GM19455 (cell line): ENCODE measurements around the gene IFI16.

Experiments used
- ATAC-seq: cut with Tn5 transposase; IDR thresholded peaks from one replicate; pipeline ENCODE4 v1.9.1; 2021; ENCODE audit not compliant: unreplicated experiment

Gene IFI16

DNA sequence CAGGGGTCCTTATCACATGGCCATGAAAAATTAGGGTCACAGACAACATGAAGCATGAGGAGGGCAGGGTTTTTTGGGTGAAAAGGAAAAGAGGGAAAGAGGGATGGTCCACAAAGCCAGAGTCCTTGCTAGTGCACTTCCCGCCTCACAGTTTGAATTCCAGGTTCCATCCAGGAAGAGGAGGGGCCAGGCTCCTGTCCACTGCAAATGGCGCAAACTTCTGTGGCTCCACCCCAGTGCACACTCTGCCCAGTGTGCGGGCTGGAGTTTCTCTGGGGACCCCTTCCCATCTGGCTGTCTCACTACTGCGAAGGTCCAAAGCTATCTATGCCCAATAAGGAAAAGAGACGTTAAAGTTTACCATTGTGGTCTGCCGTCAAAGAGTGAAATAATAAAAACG lies 49.0 kb downstream of the IFI16 start:
- ATAC-seq, result no peak

DNA sequence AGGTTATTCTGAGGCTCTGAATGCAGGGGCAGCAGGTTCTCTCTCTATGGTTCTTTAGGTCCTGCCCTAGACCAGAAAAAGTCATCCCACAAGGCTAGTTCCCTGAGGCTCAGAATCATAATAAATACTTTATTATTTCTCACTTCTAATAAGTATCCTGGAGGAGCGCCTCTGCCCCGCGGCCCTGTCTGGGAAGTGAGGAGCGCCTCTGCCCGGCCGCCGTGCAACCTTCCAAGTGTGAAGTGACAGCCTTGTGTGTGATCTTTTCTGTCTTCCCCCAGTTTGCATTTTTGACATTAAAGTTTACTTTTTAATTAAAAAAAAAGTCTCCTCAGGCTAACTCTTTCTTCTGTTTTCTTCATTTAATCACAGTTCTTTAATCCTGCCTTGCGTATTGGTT lies 55.4 kb downstream of the IFI16 start:
- no peak for ATAC-seq

- no peak for ATAC-seq
Observed at GRCh38 chr1:159066108-159066507, 56.4 kb downstream of the IFI16 start.

DNA sequence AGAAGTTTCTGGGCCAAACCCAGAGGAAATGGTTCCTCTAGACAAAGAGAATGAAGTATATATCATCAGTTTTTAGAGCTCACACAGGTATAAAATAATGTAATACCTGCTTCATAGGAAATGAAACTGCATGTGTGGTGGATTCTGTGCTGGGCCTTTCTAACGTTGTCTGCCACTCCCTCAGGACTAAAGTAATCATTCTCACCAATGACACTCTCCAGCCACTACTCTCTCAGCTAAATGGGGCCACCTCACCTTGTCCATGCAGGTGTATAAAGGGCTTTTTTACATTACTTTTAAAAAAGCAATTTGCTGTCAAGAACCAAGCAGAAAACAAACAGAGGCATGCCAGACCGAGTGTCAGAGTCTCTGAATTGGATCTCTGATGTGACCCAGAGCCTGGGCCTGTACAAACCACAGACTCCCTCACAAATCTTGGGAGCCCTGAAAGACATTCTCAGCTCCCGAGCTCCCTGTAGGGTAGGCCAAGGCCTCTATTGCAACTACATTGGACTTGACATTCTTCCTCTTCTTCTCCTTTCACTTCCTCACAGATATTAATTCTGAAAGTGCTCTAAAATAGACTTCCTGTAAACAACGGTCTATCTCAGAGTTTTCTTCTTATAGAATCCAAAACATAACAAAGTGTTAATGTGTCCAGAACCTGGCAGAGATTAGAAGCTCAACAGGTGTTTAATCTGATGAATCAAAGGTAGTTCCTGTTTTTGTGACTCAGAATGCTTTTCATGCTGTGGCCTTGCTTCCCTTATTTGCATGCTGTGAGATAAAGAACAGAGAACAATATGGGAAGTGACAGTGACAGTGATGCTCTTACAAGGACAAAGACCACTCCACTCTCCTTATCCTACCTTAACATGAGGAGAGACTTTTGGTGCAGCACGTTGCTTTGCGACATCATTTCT lies 58.3 kb downstream of the IFI16 start:
- peak; percentile 85 for ATAC-seq

- ATAC-seq, result no peak
Observed at GRCh38 chr1:159068886-159069285, 59.2 kb downstream of the IFI16 start.

DNA sequence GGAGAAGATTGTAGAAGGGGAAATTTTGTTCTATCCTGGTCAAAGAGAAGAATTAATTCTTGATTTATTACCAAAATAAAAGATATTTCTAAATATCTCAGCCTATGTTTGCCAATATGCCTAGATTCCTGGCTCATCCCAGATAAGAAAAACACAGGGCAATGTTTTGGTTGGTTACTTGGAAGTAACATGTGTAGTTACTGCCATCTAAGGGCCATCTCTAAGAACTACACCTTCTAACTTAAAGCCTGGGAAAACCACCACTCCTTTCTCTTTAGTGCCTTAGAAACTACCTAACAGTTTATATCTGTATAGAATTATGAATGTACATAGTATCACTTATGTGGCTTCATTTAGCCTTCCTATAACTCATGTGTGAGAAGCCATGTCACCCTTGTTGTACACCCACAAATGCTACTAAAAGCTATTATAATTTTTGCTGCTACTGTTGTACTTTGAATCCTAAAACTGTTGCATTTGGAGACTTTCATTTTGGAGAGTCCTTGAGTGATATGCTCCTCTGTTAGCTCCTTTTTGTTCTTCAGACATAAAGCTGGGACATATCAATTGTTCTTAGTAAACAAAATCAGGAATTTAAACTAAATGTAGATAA lies 62.4 kb downstream of the IFI16 start:
- no peak for ATAC-seq

GRCh38 chr1:159076438-159077119 lies 66.9 kb downstream of the IFI16 start, which contains the start of gene AIM2:
Gene AIM2, minus strand, starts transcription at chr1:159076766. Its CDS starts 3,267 bp downstream, at chr1:159073499.
- peak; percentile 90 for ATAC-seq

DNA sequence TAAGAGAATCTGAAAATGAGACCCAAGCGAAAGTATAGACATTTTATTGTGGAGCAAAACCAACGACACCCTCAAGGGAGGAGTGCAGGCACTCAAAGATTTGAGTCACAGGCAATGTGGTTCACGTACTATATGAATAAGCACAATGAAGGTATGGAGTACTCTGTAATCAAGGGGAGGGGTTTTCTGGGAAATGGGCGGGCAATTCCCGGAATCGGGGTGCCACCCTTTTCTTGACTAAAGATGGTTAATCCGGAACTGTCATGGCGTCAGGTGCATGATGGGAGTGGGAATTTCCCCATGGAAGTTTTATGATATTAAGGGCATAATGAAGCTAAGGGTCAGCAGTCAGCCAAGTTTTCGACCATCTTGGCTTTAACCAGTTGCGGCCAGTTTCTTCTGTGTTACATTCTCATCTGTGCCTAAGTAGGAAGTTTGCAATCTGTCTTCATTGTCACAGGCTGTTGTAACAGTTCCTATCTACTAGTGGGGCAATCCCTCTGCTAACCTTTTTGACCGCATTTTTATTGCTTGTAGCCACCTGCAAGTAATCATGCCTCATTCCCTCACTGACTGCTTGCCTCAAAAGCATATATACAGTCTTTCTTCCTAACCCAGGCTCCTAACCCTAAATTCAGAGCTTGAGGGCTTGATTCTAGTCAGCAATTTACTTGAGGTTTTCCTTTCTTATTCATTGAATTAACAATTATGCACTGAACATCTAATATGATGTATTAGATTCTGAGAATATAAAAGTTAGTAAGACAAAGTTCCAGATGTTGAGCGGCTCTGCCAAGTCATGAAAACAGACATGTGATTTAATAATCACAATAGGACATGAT lies 67.6 kb downstream of the IFI16 start:
- peak; percentile 77 for ATAC-seq

DNA sequence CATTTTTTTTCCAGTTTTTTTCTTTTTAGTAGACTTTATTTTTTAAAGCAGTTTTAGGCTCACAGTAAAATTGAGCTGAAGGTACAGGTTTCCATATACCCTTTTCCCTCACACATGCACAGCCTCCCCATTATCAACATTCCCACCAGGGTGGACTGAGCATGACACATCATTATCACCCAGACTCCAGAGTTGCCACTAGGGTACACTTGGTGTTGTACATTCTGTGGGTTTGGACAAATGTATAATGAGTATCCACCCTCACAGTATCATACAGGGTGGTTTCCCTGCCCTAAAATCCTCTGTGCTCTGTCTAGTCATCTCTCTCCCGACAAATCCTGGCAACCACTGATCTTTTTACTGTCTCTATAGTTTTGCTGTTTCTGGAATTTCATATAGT lies 69.8 kb downstream of the IFI16 start:
- no peak for ATAC-seq

GRCh38 chr1:159081626-159082025 lies 71.9 kb downstream of the IFI16 start:
- no peak for ATAC-seq

GRCh38 chr1:159083013-159083412 lies 73.3 kb downstream of the IFI16 start:
- ATAC-seq, result no peak

DNA sequence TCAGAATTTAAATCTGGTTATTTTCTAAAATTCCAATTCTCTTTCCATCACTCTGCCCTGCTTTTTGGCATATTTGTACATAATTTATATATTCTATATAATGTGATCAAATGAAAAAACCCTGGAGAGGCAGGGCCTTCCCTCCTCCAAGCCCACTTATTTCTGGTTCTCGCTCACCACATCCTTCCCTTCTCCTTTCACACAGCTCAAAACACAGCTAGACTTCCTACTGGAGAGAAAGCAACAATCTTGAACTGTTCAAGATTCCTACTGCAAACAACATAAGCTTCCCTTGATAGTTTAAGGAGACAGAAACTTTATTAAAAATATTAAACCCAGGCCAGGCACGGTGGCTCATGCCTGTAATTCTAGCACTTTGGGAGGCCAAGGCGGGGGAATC lies 74.4 kb downstream of the IFI16 start:
- no peak for ATAC-seq

GRCh38 chr1:159084867-159085266 lies 75.2 kb downstream of the IFI16 start:
- no peak for ATAC-seq

- no peak for ATAC-seq
Observed at GRCh38 chr1:159088050-159088449, 78.3 kb downstream of the IFI16 start.

DNA sequence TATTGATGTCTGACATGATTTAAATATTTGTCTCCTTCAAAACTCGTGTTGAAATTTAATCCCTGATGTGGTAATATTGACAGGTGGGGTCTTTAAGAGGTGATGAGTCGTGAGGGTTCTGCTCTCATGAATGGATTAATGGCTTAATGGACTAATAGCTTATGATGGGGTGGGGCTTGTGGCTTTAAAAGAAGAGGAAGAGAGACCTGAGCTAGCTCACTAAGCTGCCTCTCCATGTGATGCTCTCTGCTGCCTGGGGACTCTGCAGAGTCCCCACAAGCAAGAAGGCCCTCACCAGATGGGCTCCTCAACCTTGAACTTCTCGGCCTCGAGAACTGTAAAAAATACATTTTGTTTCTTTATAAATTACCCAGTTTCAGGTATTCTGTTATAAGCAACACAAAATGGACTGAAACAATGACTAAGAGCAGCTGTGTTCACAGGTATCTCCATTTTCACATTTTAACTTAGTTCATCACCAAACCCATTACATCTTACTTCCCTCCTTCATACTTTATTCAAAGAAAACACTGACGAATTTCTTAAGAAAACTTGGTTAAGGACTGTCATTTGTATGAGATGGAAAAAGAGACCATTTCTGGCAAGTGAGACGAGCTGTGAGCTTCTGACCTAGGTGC lies 79.0 kb downstream of the IFI16 start:
- ATAC-seq, result no peak

- peak; percentile 68 for ATAC-seq
Observed at GRCh38 chr1:159089184-159089791, 79.6 kb downstream of the IFI16 start.

GRCh38 chr1:159090286-159091179 lies 80.8 kb downstream of the IFI16 start:
- no peak for ATAC-seq

GRCh38 chr1:159091180-159091560 lies 81.5 kb downstream of the IFI16 start:
- no peak for ATAC-seq

DNA sequence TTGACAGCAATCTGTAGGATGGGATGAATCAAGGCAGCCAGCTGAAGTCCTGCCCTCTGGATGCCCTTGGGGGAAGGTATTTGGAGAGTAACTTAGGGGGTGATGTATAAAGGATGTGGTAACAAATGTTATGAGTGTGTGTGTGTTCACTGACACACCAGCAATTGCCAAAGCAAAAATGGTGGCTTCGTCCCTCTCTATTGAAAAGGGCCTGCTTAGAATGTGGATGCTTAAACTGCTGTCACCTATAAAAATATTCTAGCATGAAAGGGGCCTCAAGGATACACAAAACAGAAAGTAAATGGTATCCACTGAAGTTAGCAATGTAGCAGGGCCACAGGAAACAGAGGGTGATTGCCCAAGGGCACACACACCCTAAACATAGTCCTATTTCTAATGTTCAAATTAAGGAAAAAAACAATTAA lies 81.9 kb downstream of the IFI16 start:
- ATAC-seq, result no peak
